ENCODE data around the gene WDR35. TPM values are rescaled to one million over a fixed set of nuclear protein-coding genes. Genes with fewer than 3 reads are reported as not detected.

Gene WDR35
- total RNA-seq, 1 experiment from 2014 or later = 6.6 TPM

GRCh38 chr2:19943189-19943588, 46.7 kb downstream of the WDR35 start:
- Histone ChIP-seq H3K36me3 (ENCODE audit: low read depth, low read length) (no peaks in the 10 kb centered on the region), H3K79me2 (ENCODE audit: low read length) (no peaks in the 10 kb centered on the region), H2AFZ (ENCODE audit: low read length) (no peak overlapping the region), H3K9ac (ENCODE audit: low read length) (no peak overlapping the region), H3K9me3 (ENCODE audit: low read length) (no peaks in the 10 kb centered on the region), H3K27ac (ENCODE audit: low read length) (no peak overlapping the region), H3K4me2 (ENCODE audit: low read length) (no peak overlapping the region), H3K4me1 (ENCODE audit: insufficient read depth, low read length) (peaks cover 18% of the 10 kb centered on the region), H3F3A (ENCODE audit: low read length, unreplicated experiment) (no peaks in the 10 kb centered on the region), H3K9me2 (replicated peaks; ENCODE audit: low read length) (no peaks in the 10 kb centered on the region), H4K20me1 (ENCODE audit: low read length) (no peaks in the 10 kb centered on the region), H3K27me3 (ENCODE audit: low read length) (no peaks in the 10 kb centered on the region), H3K4me3 (ENCODE audit: low read length) (no peak overlapping the region)
- intact Hi-C loops (cut with micrococcal nuclease) = no loop called here
- ATAC-seq (no peak), DNase-seq (no peak)
- ChIA-PET POLR2A (ENCODE audit: unreplicated experiment) (no interaction called here), CTCF (no interaction called here)
- BruUV-seq (replicated peaks) = no TSS peak
- TF ChIP-seq CTCF (conservative IDR thresholded peaks at IDR 0.05; ENCODE audit: low read depth, low read length) (no peak), EZH2 (IDR thresholded peaks at IDR 0.05; ENCODE audit: low read length, unreplicated experiment) (no peak), EZH2phosphoT487 (IDR thresholded peaks at IDR 0.05; ENCODE audit: borderline replicate concordance, low read length) (no peak)

- no peak overlapping the region for H3K4me3 ChIP-seq (ENCODE audit: low read length)
- H3K79me2 ChIP-seq (ENCODE audit: low read length) = no peaks in the 10 kb centered on the region
- no peaks in the 10 kb centered on the region for H3K9me3 ChIP-seq (ENCODE audit: low read length)
- no peak overlapping the region for H2AFZ ChIP-seq (ENCODE audit: low read length)
- H3K9me2 ChIP-seq (replicated peaks; ENCODE audit: low read length) = no peaks in the 10 kb centered on the region
- no peaks in the 10 kb centered on the region for H3F3A ChIP-seq (ENCODE audit: low read length, unreplicated experiment)
- no peaks in the 10 kb centered on the region for H4K20me1 ChIP-seq (ENCODE audit: low read length)
- DNase-seq (no peak), ATAC-seq (no peak)
- no peaks in the 10 kb centered on the region for H3K27me3 ChIP-seq (ENCODE audit: low read length)
- ChIA-PET POLR2A (ENCODE audit: unreplicated experiment) (no interaction called here), CTCF (no interaction called here)
- 0 out of 2 replicates have a peak, but pooled peaks cover 8% of the 10 kb centered on the region for H3K36me3 ChIP-seq (ENCODE audit: low read depth, low read length)
- no peak for TF ChIP-seq EZH2phosphoT487 (IDR thresholded peaks at IDR 0.05; ENCODE audit: borderline replicate concordance, low read length)
- TF ChIP-seq EZH2 (IDR thresholded peaks at IDR 0.05; ENCODE audit: low read length, unreplicated experiment) = no peak
- TF ChIP-seq CTCF (conservative IDR thresholded peaks at IDR 0.05; ENCODE audit: low read depth, low read length) = no peak
- no peak overlapping the region for H3K27ac ChIP-seq (ENCODE audit: low read length)
- H3K4me2 ChIP-seq (ENCODE audit: low read length) = no peak overlapping the region
- intact Hi-C loops (cut with micrococcal nuclease) = no loop called here
- peaks cover 11% of the 10 kb centered on the region for H3K4me1 ChIP-seq (ENCODE audit: insufficient read depth, low read length)
- no peak overlapping the region for H3K9ac ChIP-seq (ENCODE audit: low read length)
- no TSS peak for BruUV-seq (replicated peaks)
These were observed 47.7 kb downstream of the WDR35 start for GRCh38 chr2:19942199-19942598.

DNA sequence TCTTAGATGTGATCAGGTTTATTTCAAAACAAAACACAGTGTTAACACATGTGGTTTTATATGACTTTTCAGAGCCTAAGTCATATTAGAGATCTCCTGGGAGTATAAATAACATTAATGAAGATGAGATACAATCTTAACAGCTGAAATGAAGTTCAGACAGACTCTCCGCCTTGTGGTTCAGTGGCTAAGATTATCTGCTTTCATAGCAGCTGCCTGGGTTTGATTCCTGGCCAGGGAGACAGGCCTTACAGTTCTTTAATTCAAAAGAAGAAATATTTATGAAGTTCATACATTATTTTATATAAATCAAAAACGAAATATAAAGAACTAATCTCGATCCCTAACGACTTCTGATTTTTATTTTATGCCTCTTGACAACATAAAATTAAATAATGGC, 52.9 kb downstream of the WDR35 start:
- Histone ChIP-seq H3K9me3 (ENCODE audit: low read length) (no peaks in the 10 kb centered on the region), H4K20me1 (ENCODE audit: low read length) (no peaks in the 10 kb centered on the region), H3K79me2 (ENCODE audit: low read length) (no peaks in the 10 kb centered on the region), H2AFZ (ENCODE audit: low read length) (no peak overlapping the region), H3K9ac (ENCODE audit: low read length) (no peak overlapping the region), H3K4me1 (ENCODE audit: insufficient read depth, low read length) (peaks cover 20% of the 10 kb centered on the region), H3F3A (ENCODE audit: low read length, unreplicated experiment) (peaks cover 9% of the 10 kb centered on the region), H3K36me3 (ENCODE audit: low read depth, low read length) (peaks cover 15% of the 10 kb centered on the region), H3K27ac (ENCODE audit: low read length) (no peak overlapping the region), H3K4me2 (ENCODE audit: low read length) (no peak overlapping the region), H3K4me3 (ENCODE audit: low read length) (no peak overlapping the region), H3K9me2 (replicated peaks; ENCODE audit: low read length) (no peaks in the 10 kb centered on the region), H3K27me3 (ENCODE audit: low read length) (no peaks in the 10 kb centered on the region)
- BruUV-seq (replicated peaks) = no TSS peak
- TF ChIP-seq CTCF (conservative IDR thresholded peaks at IDR 0.05; ENCODE audit: low read depth, low read length) = no peak
- TF ChIP-seq EZH2 (IDR thresholded peaks at IDR 0.05; ENCODE audit: low read length, unreplicated experiment) = no peak
- no peak for TF ChIP-seq EZH2phosphoT487 (IDR thresholded peaks at IDR 0.05; ENCODE audit: borderline replicate concordance, low read length)
- intact Hi-C loops (cut with micrococcal nuclease) = no loop called here
- CTCF ChIA-PET = no interaction called here
- DNase-seq (no peak), ATAC-seq (no peak)
- POLR2A ChIA-PET (ENCODE audit: unreplicated experiment) = interaction anchor here (0.6 kb wide), 1 partner anchor 11 kb away, joined by 4 read pairs; no protein-coding TSS in a partner anchor
